CD8-positive, alpha-beta memory T cell (primary cell): ENCODE results near the gene PARD6G. TPM values are rescaled to one million over a fixed set of nuclear protein-coding genes. Genes with fewer than 3 reads are reported as not detected.

Experiments used
- CTCF ChIA-PET: fragments of 350-600 bp; sonication (Branson Sonifier 250); formaldehyde crosslinking; loops from one replicate; lab custom pipeline; 2021; ENCODE audit warnings: antibody characterized with exemption; lab: Charles Lee
- POLR2A ChIA-PET: fragments of 350-600 bp; sonication (Branson Sonifier 250); formaldehyde crosslinking; loops from one replicate; lab custom pipeline; 2021; ENCODE audit warnings: antibody characterized with exemption; lab: Charles Lee
- DNase-seq, 5 donors: peaks; one replicate each; pipeline versions ENCODE4 v3.0.0 to v3.0.0-alpha.2; 2020 to 2022; ENCODE audit warnings: mixed read lengths in 1 of 5
- H3K27ac ChIP-seq: one replicate; pipeline ENCODE4 v1.7.0; 2013; ENCODE audit warnings: low read depth, mild to moderate bottlenecking, low read length, moderate library complexity
- H3K27me3 ChIP-seq: 2 replicates; pipeline ENCODE4 v1.7.0; 2013; ENCODE audit warnings: low read length, mild to moderate bottlenecking; ENCODE audit not compliant: insufficient read depth, poor library complexity, severe bottlenecking
- H3K36me3 ChIP-seq: 2 replicates; pipeline ENCODE4 v1.7.0; 2013; ENCODE audit warnings: mild to moderate bottlenecking, low read length, moderate library complexity; ENCODE audit not compliant: insufficient read depth
- H3K4me1 ChIP-seq: 2 replicates; pipeline ENCODE4 v1.7.0; 2013; ENCODE audit warnings: mild to moderate bottlenecking, low read length, moderate library complexity; ENCODE audit not compliant: insufficient read depth
- H3K4me3 ChIP-seq: 2 replicates; pipeline ENCODE4 v1.7.0; 2013; ENCODE audit warnings: mild to moderate bottlenecking, low read length
- H3K9me3 ChIP-seq: 2 replicates; pipeline ENCODE4 v1.7.0; 2013; ENCODE audit warnings: mild to moderate bottlenecking, low read length
- H3K27ac Mint-ChIP-seq, 8 donors: one replicate each; pipeline ENCODE4 v1.8.0; 2020 to 2021; ENCODE audit warnings: mixed read lengths in 8 of 8, mild to moderate bottlenecking in 6 of 8, inconsistent platforms in 3 of 8, moderate library complexity in 3 of 8
- H3K27me3 Mint-ChIP-seq, 2 donors: one replicate each; pipeline ENCODE4 v1.8.0; 2020 to 2021; ENCODE audit warnings: mixed read lengths in 2 of 2, mild to moderate bottlenecking in 1 of 2, moderate library complexity in 1 of 2
- H3K36me3 Mint-ChIP-seq, 3 donors: one replicate each; pipeline ENCODE4 v1.8.0; 2020 to 2021; ENCODE audit warnings: mixed read lengths in 3 of 3, inconsistent platforms in 1 of 3, mild to moderate bottlenecking in 1 of 3
- H3K4me1 Mint-ChIP-seq, 3 donors: one replicate each; pipeline ENCODE4 v1.8.0; 2020 to 2021; ENCODE audit warnings: mixed read lengths in 3 of 3, inconsistent platforms in 1 of 3, mild to moderate bottlenecking in 1 of 3
- H3K4me3 Mint-ChIP-seq, 7 donors: one replicate each; pipeline ENCODE4 v1.8.0; 2020 to 2021; ENCODE audit warnings: mixed read lengths in 7 of 7, mild to moderate bottlenecking in 6 of 7, moderate library complexity in 4 of 7, inconsistent platforms in 2 of 7
- H3K9me3 Mint-ChIP-seq, 5 donors: one replicate each; pipeline ENCODE4 v1.8.0; 2020 to 2022; ENCODE audit warnings: mixed read lengths in 5 of 5, mild to moderate bottlenecking in 3 of 5, moderate library complexity in 2 of 5, inconsistent platforms in 1 of 5
- polyA plus RNA-seq: library from polyadenylated mRNA; unstranded; fragments of 300-500 nt; fragmentation: Illumina TruSeq; gene quantifications from one replicate; pipeline ENCODE4 v1.2.3, GENCODE V29; 2021
- total RNA-seq, 2 experiments: library from RNA; stranded (reverse); gene quantifications; one replicate each; pipeline ENCODE4 v1.2.3, GENCODE V29; 2021

The PARD6G gene
- total and polyA plus RNA-seq, 3 experiments from 2014 or later: 0.32 to 0.48 (median 0.33) TPM

DNA sequence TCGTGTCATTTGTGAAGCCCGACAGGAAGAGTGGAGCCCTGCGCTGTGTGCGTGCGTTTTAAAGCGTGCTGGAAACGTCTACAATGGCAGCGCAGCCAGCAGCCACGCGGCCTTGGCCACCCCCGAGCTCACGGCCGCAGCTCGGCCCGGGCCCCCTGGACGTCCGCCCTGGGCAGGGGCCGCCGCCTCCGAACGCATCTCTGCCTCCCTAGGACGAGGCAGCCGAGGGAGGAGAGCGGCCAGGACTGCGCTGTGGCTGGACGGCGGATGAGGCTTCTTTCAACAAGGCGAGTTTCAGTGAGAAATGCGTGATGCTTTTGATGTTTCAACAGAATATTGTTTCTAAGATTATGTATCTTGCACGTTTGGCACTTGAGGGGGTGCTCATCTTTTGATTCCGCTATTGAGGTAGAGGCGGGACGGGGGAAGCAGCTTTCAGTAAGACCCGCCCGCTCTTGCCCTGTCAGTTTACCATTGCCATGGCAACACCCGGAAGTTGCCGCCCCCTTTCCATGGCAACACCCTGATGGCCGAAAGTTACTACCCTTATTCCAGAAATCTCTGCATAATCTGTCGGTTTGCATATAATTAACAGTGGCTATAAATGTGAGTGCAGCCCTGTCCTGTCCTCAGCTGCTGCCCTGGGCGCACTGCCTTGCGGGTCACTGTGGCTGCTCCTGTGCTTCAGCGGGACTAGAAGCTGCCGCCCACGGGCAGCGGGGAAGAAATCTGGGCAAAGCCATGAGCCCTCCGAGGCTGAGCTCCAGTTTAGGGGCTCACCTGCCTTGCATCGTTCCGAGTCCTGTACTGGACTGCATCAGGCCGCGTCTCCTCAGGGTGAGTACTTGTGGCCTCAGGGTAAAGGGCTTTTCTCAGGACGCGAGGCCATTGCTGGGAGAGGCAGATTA, 99.6 kb downstream of the PARD6G start:
- Histone ChIP-seq H3K4me1 (no peaks in the 10 kb centered on the region), H3K9me3 (no peaks in the 10 kb centered on the region), H3K36me3 (no peaks in the 10 kb centered on the region), H3K27me3 (no peaks in the 10 kb centered on the region), H3K27ac (no peak overlapping the region), H3K4me3 (peak overlapping the region; percentile 68)
- DNase-seq: peak; percentile 52 to 84 (median 62)
- ChIA-PET POLR2A (no interaction called here), CTCF (interaction anchor here (1.2 to 4.0 kb wide), 2 partner anchors 11 to 14 kb away, joined by 3 to 17 read pairs; no protein-coding TSS in a partner anchor)
- Mint-ChIP-seq H3K4me3 (peak overlapping the region; percentile 69 to 87 (median 82)), H3K27me3 (peaks cover 4 to 21% of the 10 kb centered on the region in 2 donors), H3K27ac (peak overlapping the region in 5 of 8 donors; percentile 7 to 83 (median 52)), H3K4me1 (peaks cover 10 to 25% (median 17%) of the 10 kb centered on the region in 3 donors), H3K9me3 (no peaks in the 10 kb centered on the region), H3K36me3 (peaks cover 0 to 6% (median 0%) of the 10 kb centered on the region in 3 donors)

DNA sequence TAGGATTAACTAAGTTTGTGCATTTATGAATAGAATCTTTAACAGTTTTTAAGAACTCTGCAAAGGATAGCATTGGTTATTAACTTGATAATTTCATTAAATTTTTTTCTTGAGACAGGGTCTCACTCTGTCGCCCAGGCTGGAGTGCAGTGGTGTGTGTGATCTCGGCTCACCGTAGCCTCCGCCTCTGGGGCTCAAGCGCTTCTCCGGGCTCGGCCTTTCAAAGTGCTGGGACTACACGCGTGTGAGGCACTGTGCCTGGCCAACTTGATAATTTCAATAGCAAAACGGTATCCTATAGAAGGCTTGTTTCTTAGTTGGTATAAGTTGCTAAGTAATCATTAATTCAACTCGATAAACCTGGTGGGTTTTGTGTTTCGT, 100.3 kb downstream of the PARD6G start:
- peaks cover 4 to 21% of the 10 kb centered on the region in 2 donors for H3K27me3 Mint-ChIP-seq
- ChIA-PET CTCF (interaction anchor here (4.0 kb wide), 1 partner anchor 11 kb away, joined by 17 read pairs; no protein-coding TSS in a partner anchor), POLR2A (no interaction called here)
- peak overlapping the region in 3 of 8 donors; percentile 29 to 54 (median 40) for H3K27ac Mint-ChIP-seq
- no peaks in the 10 kb centered on the region for H3K9me3 Mint-ChIP-seq
- Histone ChIP-seq H3K4me1 (no peaks in the 10 kb centered on the region), H3K27me3 (no peaks in the 10 kb centered on the region), H3K9me3 (no peaks in the 10 kb centered on the region), H3K4me3 (peak overlapping the region; percentile 68), H3K27ac (no peak overlapping the region), H3K36me3 (no peaks in the 10 kb centered on the region)
- H3K4me1 Mint-ChIP-seq: peaks cover 10 to 25% (median 17%) of the 10 kb centered on the region in 3 donors
- H3K36me3 Mint-ChIP-seq: peaks cover 0 to 6% (median 0%) of the 10 kb centered on the region in 3 donors
- H3K4me3 Mint-ChIP-seq: peak overlapping the region; percentile 36 to 87 (median 69)
- DNase-seq: no peak

DNA sequence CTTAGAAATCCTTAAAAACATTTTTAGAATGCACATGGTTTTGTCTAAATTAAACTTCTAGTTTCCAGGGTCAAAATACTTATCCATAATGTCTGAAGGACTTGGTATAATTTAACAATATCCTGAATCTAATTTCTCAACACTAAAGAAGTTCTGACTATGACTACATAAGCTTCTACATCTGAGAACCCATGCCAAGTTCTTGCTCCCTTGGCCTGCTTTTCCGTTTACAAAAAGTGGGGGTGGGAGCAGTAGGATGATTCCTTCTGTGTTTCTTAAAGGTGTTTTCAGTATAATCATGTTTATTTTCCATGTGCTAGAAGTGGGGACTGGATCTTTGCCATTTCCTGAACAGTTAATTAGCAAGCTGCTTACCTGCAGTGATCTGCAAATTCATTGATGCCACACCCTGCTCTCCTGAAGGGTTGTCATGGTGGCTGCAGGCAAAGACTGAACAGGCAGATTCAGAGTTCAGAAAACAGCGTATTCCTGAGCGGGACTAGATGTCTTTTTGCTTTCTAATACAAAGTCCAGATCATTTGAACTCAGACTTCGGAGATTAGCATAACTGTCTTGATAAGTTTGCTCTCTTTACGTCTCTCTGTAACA, 102.0 kb downstream of the PARD6G start:
- ChIA-PET POLR2A (no interaction called here), CTCF (interaction anchor here (4.0 kb wide), 1 partner anchor 13 kb away, joined by 17 read pairs; no protein-coding TSS in a partner anchor)
- no peaks in the 10 kb centered on the region for H3K4me1 ChIP-seq
- no peaks in the 10 kb centered on the region for H3K27me3 ChIP-seq
- H3K9me3 ChIP-seq: no peaks in the 10 kb centered on the region
- H3K27ac ChIP-seq: no peak overlapping the region
- no peaks in the 10 kb centered on the region for H3K36me3 ChIP-seq
- H3K4me3 Mint-ChIP-seq: no peak overlapping the region
- H3K27ac Mint-ChIP-seq: no peak overlapping the region
- no peak overlapping the region for H3K4me3 ChIP-seq
- H3K4me1 Mint-ChIP-seq: peaks cover 10 to 25% (median 17%) of the 10 kb centered on the region in 3 donors
- H3K9me3 Mint-ChIP-seq: no peaks in the 10 kb centered on the region
- peaks cover 4 to 19% of the 10 kb centered on the region in 2 donors for H3K27me3 Mint-ChIP-seq
- no peak for DNase-seq
- peaks cover 4 to 12% (median 5%) of the 10 kb centered on the region in 3 donors for H3K36me3 Mint-ChIP-seq

DNA sequence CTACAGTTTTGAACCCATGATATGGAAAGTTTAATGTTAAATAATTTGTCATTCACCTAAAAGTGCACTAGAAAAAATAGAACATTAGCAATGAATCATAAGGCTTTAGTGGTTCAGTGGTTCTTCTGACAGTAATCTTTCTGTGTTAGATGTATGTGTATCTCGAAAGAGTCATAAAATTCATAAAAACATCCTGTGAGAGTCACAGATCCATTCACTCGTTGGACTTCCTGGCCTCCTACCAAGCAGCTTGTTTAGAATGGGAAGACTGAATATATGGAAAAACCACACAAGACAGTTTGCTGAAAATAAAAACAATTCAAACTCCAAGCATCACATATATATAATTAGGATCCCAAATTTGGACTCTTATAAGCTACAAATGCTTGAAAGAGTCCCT, 103.4 kb downstream of the PARD6G start:
- Histone ChIP-seq H3K27ac (no peak overlapping the region), H3K9me3 (no peaks in the 10 kb centered on the region), H3K4me1 (no peaks in the 10 kb centered on the region), H3K27me3 (no peaks in the 10 kb centered on the region), H3K36me3 (peaks cover under 1% of the 10 kb centered on the region), H3K4me3 (no peak overlapping the region)
- Mint-ChIP-seq H3K9me3 (no peaks in the 10 kb centered on the region), H3K4me1 (peaks cover 10 to 21% (median 17%) of the 10 kb centered on the region in 3 donors), H3K27ac (no peak overlapping the region), H3K36me3 (peaks cover 7 to 19% (median 10%) of the 10 kb centered on the region in 3 donors), H3K27me3 (peaks cover 2 to 8% of the 10 kb centered on the region in 2 donors), H3K4me3 (no peak overlapping the region)
- POLR2A ChIA-PET: interaction anchor here (0.6 kb wide), 1 partner anchor 35 kb away, joined by 3 read pairs; the partner anchor contains the start of gene ADNP2
- CTCF ChIA-PET: interaction anchor here (0.9 kb wide), 1 partner anchor 14 kb away, joined by 4 read pairs; no protein-coding TSS in a partner anchor
- no peak for DNase-seq

DNA sequence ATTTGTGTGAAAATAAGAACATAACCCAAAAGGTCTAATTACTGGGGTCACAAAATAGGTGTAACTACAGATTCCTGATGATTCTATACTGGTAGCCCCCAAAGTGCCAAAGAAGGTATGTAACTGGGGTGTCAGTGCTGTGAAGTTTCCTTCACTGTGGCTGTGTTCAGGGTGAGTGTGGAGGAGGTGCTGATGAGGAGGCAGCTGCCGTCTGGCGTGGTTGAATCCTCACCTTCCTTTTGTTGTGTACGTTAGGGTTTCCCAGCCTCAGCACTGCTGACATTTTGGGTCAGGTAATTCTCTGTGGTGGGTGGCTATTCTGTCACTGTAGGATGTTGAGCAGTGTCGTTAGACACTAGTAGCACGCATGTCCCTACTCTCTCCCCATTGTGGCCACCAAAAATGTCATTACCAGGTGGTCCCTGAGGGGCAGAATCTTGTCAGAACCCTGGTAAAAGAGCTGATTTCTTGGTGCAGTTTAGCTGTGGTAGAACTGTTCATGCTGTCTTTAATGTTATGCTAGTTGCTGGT, 106.8 kb downstream of the PARD6G start:
- H3K4me3 Mint-ChIP-seq: no peak overlapping the region
- H3K27ac Mint-ChIP-seq: peak overlapping the region in 1 of 8 donors; percentile 22
- no peaks in the 10 kb centered on the region for H3K4me1 Mint-ChIP-seq
- ChIA-PET CTCF (no interaction called here), POLR2A (no interaction called here)
- no peaks in the 10 kb centered on the region for H3K9me3 ChIP-seq
- no peak for DNase-seq
- H3K27me3 Mint-ChIP-seq: no peaks in the 10 kb centered on the region
- no peaks in the 10 kb centered on the region for H3K4me1 ChIP-seq
- H3K27me3 ChIP-seq: no peaks in the 10 kb centered on the region
- H3K36me3 Mint-ChIP-seq: peaks cover 26 to 50% (median 29%) of the 10 kb centered on the region in 3 donors
- H3K36me3 ChIP-seq: peaks cover 9% of the 10 kb centered on the region
- no peaks in the 10 kb centered on the region for H3K9me3 Mint-ChIP-seq
- H3K27ac ChIP-seq: no peak overlapping the region
- H3K4me3 ChIP-seq: no peak overlapping the region

DNA sequence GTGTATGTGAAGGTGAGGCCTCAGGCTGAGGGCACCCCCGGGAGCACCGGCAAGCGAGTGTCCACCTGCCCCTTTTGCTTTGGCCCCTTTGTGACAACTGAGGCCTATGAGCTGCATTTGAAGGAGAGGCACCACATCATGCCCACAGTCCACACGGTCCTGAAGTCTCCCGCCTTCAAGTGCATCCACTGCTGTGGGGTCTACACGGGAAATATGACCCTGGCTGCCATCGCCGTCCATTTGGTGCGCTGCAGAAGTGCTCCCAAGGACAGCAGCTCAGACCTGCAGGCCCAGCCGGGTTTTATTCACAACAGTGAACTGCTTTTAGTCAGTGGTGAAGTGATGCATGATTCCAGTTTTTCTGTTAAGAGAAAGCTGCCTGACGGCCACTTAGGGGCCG, 109.3 kb downstream of the PARD6G start:
- Mint-ChIP-seq H3K27ac (no peak overlapping the region), H3K36me3 (peaks cover 29 to 76% (median 35%) of the 10 kb centered on the region in 3 donors), H3K4me3 (no peak overlapping the region), H3K9me3 (no peaks in the 10 kb centered on the region), H3K4me1 (peaks cover 0 to 3% (median 2%) of the 10 kb centered on the region in 3 donors), H3K27me3 (no peaks in the 10 kb centered on the region)
- Histone ChIP-seq H3K4me1 (no peaks in the 10 kb centered on the region), H3K27ac (no peak overlapping the region), H3K36me3 (peaks cover 25% of the 10 kb centered on the region), H3K27me3 (no peaks in the 10 kb centered on the region), H3K4me3 (no peak overlapping the region), H3K9me3 (no peaks in the 10 kb centered on the region)
- CTCF ChIA-PET: no interaction called here
- POLR2A ChIA-PET: no interaction called here
- no peak for DNase-seq

DNA sequence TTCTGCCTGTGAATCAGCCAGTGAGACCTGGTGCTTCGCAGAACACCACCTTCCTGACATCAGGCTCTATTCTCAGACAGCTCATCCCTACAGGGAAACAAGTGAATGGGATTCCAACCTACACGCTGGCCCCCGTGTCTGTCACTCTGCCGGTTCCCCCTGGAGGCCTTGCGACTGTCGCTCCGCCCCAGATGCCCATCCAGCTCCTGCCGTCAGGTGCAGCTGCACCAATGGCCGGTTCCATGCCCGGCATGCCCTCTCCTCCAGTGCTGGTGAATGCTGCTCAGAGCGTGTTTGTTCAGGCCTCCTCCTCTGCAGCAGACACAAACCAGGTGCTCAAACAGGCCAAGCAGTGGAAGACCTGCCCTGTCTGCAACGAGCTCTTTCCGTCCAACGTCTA, 110.2 kb downstream of the PARD6G start:
- H3K4me3 Mint-ChIP-seq: no peak overlapping the region
- CTCF ChIA-PET: no interaction called here
- POLR2A ChIA-PET: no interaction called here
- peaks cover 0 to 7% (median 5%) of the 10 kb centered on the region in 3 donors for H3K4me1 Mint-ChIP-seq
- H3K36me3 ChIP-seq: peaks cover 25% of the 10 kb centered on the region
- H3K9me3 Mint-ChIP-seq: no peaks in the 10 kb centered on the region
- no peaks in the 10 kb centered on the region for H3K4me1 ChIP-seq
- no peaks in the 10 kb centered on the region for H3K27me3 ChIP-seq
- no peak overlapping the region for H3K27ac Mint-ChIP-seq
- H3K36me3 Mint-ChIP-seq: peaks cover 29 to 80% (median 39%) of the 10 kb centered on the region in 3 donors
- H3K9me3 ChIP-seq: no peaks in the 10 kb centered on the region
- H3K27me3 Mint-ChIP-seq: no peaks in the 10 kb centered on the region
- no peak for DNase-seq
- no peak overlapping the region for H3K27ac ChIP-seq
- H3K4me3 ChIP-seq: no peak overlapping the region
